GM18499 (cell line): ENCODE measurements around the gene ABHD14A.

Experiments
- ATAC-seq: cut with Tn5 transposase; IDR thresholded peaks from one replicate; pipeline ENCODE4 v1.9.1; 2021; ENCODE audit warnings: moderate number of reproducible peaks; ENCODE audit not compliant: insufficient read depth, unreplicated experiment

The ABHD14A gene

GRCh38 chr3:51968883-51969678 lies 5.8 kb upstream of the ABHD14A start:
- no peak for ATAC-seq

GRCh38 chr3:51969841-51970240 lies 5.0 kb upstream of the ABHD14A start:
- no peak for ATAC-seq

DNA sequence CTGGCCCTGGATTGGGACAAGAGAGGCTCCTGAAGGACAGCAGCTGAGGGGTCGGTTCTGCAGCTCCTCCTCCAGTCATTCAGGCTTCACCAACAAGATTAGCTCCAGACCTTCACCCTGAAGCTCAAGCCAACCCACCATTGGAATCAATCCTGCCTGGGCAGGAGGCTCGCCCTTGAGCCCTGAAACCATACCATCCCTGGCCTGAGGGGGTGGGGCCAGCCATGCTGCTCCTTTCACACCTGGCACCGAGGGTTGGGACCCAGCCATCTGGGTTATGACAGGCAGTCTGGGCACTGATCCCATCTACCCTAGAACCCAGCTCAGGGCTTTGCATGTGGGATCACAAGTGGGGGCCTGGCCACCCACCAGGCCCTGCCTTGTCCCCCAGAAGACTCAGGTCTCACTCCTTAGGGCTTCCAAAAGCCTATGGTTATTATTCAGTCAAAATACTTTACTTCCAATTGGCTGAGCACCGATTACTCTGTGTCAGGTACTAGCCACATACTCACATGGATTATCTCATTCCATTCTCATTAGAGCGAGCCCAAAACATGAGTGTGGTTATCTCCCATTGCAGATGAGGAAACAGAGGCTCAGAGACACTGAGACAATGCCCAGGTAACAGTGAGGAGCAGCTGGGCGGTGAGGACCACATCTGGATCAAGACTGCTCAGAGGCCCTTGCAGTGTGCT lies 4.1 kb upstream of the ABHD14A start:
- ATAC-seq = no peak

DNA sequence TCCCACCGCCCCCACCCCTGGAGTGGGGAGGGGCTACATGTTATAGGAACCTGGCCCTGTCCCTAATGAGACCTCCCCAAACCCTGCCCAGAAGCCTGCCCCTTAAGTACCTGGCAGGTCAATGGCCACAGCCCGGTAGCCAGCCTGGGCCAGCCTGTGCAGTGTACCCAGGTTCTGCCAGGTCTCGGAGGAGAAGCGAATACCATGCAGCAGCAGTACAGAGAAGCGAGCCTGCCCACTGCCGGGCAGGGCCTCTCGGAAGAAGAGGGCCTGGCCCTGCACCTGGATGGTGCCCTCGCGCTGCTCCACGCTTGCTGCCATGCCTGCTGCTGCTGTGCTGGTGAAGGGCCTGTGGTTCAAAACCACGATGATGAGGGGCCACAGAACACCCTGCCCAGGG lies 3.5 kb upstream of the ABHD14A start:
- no peak for ATAC-seq

GRCh38 chr3:51974277-51974962 lies 444 bp upstream of the ABHD14A start:
- no peak for ATAC-seq

GRCh38 chr3:51975852-51976549 lies 1.1 kb downstream of the ABHD14A start:
- ATAC-seq = no peak

DNA sequence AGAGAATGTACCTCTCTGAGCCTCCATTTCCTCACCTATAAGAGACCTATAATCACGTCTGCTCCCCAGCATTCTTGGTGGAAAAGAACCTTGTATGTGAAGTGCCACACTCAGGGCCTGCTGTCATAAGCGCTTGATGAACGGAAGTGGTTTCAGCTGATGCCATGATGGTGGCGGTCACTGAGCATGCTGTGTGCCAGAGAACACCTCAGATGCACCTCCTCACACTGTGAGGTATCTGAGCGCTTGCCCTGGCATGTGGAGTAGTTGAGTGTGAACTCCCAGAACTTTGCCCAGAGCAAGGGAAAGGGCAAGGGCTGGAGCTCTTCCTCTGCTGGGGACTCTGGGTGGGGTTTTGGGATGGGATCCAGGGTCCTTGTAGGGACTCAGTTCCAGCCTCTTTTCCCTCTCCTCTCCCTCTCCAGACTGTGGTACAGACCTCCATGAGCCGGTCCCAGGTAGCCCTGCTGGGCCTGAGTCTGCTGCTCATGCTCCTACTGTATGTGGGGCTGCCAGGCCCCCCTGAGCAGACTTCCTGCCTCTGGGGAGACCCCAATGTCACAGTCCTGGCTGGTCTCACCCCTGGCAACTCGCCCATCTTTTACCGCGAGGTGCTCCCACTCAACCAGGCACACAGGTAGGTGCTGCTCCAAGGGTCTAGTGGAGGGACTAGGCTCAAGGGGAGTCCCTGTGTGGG lies 2.7 kb downstream of the ABHD14A start:
- no peak for ATAC-seq

DNA sequence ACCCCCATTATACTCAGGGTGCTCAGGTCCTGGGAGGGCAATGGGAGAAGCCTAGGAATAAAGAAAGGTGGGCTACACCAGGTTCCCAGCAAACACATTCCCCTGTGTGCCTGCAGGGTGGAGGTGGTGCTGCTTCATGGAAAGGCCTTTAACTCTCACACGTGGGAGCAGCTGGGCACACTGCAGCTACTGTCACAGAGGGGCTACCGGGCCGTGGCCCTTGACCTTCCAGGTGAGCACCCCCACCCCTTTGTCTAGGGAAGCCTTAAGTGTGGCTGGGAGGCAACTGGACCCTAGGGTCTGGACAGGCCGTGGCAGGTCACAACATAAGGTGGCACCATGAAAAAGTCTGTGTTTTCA lies 3.3 kb downstream of the ABHD14A start:
- no peak for ATAC-seq

DNA sequence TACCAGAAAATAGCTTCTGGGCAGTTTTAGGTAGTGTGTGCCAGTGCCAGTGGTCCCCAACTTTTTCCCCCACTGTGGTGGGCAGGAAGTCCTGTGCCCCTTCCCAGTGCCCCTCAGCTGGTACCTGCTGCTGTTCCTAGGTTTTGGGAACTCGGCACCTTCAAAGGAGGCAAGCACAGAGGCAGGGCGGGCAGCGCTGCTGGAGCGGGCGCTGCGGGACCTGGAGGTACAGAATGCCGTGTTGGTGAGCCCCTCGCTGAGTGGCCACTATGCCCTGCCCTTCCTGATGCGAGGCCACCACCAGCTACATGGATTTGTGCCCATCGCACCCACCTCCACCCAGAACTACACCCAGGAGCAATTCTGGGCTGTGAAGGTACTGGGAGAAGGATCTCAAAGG lies 5.4 kb downstream of the ABHD14A start:
- no peak for ATAC-seq

GRCh38 chr3:51982352-51982837 lies 7.5 kb downstream of the ABHD14A start:
- ATAC-seq = no peak

- no peak for ATAC-seq
Measured at GRCh38 chr3:51982838-51983577, 8.1 kb downstream of the ABHD14A start, which contains the start of gene ACY1. TSS of gene ACY1 (plus strand) at chr3:51983535. CDS start at chr3:51984065, 530 bp downstream.

DNA sequence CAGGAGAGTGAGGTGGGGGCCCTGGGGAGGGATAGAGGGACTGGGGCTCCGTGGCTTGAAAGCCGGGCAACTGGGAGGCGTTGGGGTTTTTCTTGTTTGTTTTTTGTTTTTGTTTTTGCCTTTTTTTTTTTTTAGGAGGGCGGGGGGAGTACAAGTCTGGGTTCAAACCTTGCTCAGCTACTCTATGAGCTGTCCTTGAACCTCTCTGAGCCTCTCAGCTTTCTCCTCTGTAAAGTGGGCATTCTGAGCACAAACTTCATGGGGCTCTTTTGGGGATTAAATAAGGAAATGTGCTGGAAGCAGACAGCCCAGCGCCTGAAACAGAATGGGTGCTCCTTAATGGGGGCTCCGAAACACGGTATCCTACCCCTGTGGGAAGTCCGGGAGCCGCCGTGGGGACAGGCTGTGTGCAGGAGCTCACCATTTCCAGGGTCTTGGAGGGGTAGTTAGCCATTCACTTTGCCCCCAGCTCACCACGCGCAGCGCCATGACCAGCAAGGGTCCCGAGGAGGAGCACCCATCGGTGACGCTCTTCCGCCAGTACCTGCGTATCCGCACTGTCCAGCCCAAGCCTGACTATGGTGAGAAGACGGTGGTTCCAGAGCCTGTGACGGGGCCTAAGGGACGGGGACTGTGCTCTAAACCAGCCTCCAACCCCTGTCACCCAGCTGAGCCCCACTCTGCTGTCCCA lies 8.9 kb downstream of the ABHD14A start:
- ATAC-seq = no peak

- no peak for ATAC-seq
Measured at GRCh38 chr3:51984269-51984647, 9.4 kb downstream of the ABHD14A start.

DNA sequence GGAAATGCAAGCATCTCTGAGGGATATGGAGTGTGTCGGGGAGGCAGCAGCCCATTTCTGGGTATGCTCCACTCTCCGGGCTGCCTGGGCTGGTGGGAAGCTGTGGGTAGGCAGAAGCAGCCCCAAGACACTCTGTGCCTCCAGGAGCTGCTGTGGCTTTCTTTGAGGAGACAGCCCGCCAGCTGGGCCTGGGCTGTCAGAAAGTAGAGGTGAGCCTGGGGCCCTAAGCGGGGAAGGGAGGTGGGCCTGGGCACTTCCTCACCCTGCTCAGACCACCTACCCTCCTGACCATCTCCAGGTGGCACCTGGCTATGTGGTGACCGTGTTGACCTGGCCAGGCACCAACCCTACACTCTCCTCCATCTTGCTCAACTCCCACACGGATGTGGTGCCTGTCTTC lies 10.2 kb downstream of the ABHD14A start:
- ATAC-seq = no peak

DNA sequence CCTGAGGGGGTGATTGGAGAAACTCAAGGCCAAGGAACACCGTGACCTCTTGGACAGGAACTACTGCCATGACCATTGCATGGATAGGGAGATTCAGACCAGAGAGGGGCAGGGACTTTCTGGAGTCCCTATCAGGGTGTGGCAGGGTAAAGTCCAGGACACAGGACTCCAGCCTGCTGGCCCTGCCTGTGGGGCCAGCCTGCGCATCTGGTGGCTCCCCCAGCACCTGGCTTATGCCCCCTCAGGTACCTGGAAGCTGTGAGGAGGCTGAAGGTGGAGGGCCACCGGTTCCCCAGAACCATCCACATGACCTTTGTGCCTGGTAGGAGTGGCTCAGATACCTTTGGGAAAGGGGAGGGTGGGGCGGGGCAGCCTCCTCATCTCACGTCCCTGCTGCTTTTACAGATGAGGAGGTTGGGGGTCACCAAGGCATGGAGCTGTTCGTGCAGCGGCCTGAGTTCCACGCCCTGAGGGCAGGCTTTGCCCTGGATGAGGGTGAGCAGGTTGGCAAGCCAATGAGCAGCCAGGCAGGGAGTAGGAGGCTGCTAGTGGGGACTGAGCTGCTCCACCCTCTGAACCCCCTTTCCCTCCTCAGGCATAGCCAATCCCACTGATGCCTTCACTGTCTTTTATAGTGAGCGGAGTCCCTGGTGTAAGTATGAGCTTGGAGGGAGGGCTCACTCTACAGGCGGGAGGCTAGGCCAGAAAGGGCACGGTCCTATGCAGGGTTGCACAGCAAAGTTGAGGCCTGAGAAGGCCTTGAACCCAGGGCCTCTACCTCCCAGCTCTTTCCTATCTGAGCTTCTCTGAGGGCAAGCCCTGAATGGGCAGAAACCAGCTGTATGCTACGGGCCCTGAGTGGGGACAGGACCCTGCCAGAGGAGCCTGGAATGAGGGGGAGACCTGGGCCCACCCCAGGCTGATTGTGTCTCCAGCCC lies 11.4 kb downstream of the ABHD14A start:
- no peak for ATAC-seq

- no peak for ATAC-seq
Measured at GRCh38 chr3:51987568-51987967, 12.7 kb downstream of the ABHD14A start.

DNA sequence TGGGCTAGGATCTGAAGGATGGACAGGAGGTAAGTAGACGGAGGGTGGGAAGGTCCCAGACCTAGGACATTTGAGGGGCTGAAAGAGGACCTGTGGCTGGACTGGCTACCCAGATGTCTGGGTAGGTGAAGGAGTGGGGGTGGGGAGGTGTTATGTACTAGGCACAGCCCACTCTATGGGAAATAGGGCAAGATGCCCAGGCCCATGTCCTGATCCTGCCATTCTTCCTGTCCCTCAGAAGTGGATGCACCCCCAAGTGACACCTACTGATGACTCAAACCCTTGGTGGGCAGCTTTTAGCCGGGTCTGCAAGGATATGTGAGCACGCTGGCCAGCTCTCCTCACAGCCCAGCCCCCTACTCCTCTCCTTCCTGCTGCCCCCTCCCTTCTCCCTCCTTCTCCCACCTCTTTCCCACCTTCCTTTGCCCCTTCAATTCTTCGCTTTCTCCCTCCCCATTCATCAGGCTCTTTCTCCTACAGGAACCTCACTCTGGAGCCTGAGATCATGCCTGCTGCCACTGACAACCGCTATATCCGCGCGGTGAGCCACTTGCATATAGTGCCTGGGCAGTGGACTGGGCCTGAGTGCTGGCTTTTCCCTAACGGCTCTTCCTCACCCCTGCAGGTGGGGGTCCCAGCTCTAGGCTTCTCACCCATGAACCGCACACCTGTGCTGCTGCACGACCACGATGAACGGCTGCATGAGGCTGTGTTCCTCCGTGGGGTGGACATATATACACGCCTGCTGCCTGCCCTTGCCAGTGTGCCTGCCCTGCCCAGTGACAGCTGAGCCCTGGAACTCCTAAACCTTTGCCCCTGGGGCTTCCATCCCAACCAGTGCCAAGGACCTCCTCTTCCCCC lies 13.7 kb downstream of the ABHD14A start:
- no peak for ATAC-seq
